ENCODE results near the gene RNASE7.
"Not testable (repeated sequence)": the region's sequence is repeated elsewhere in the genome, so short reads cannot be mapped to it uniquely, and the experiment has no call there.

RNASE7 gene

GRCh38 chr14:21033133-21033698 lies 8.9 kb upstream of the RNASE7 start:
- Histone ChIP-seq H3K9me3 (ENCODE audit: control insufficient read depth, low read length) (no peaks in the 10 kb centered on the region), H3K36me3 (ENCODE audit: control insufficient read depth, insufficient read depth, low read length) (no peaks in the 10 kb centered on the region)

GRCh38 chr14:21034707-21035106 lies 7.5 kb upstream of the RNASE7 start, which contains the start of gene RNASE13:
Gene RNASE13 (minus strand): TSS chr14:21034807. CDS start chr14:21034288, 519 bp downstream.
- Histone ChIP-seq H3K36me3 (ENCODE audit: control insufficient read depth, insufficient read depth, low read length) (no peaks in the 10 kb centered on the region), H3K4me1 (ENCODE audit: control insufficient read depth, insufficient read depth, low read length) (peaks cover 4% of the 10 kb centered on the region), H3K27me3 (ENCODE audit: control insufficient read depth, insufficient read depth, low read length, poor library complexity, severe bottlenecking) (no peaks in the 10 kb centered on the region), H3K4me3 (ENCODE audit: insufficient read depth, low read depth, low read length) (no peak within 1 kb of the TSS), H3K27ac (ENCODE audit: insufficient read depth, low read depth, low read length, poor library complexity, severe bottlenecking) (no peak within 1 kb of the TSS), H3K9me3 (ENCODE audit: control insufficient read depth, low read length) (no peaks in the 10 kb centered on the region)
- WGBS, 2 experiments: 87 to 90% methylated on average over 5 of the region's 5 CpGs

More at GRCh38 chr14:21033133-21033698, 8.9 kb upstream of the RNASE7 start:
- no peaks in the 10 kb centered on the region for H3K27me3 ChIP-seq (ENCODE audit: control insufficient read depth, insufficient read depth, low read length, poor library complexity, severe bottlenecking)
- H3K4me3 ChIP-seq (ENCODE audit: insufficient read depth, low read depth, low read length): no peak overlapping the region
- 91 to 96% methylated on average over 4 of the region's 4 CpGs for WGBS, 2 experiments
- no peaks in the 10 kb centered on the region for H3K4me1 ChIP-seq (ENCODE audit: control insufficient read depth, insufficient read depth, low read length)
- H3K27ac ChIP-seq (ENCODE audit: insufficient read depth, low read depth, low read length, poor library complexity, severe bottlenecking): no peak overlapping the region

GRCh38 chr14:21036751-21037150 lies 5.4 kb upstream of the RNASE7 start:
- Histone ChIP-seq H3K9me3 (ENCODE audit: control insufficient read depth, low read length) (no peaks in the 10 kb centered on the region), H3K4me3 (ENCODE audit: insufficient read depth, low read depth, low read length) (no peak overlapping the region), H3K27me3 (ENCODE audit: control insufficient read depth, insufficient read depth, low read length, poor library complexity, severe bottlenecking) (no peaks in the 10 kb centered on the region), H3K27ac (ENCODE audit: insufficient read depth, low read depth, low read length, poor library complexity, severe bottlenecking) (no peak overlapping the region), H3K4me1 (ENCODE audit: control insufficient read depth, insufficient read depth, low read length) (peaks cover 6% of the 10 kb centered on the region), H3K36me3 (ENCODE audit: control insufficient read depth, insufficient read depth, low read length) (no peaks in the 10 kb centered on the region)
- WGBS, 2 experiments: 93 to 95% methylated on average over 7 of the region's 7 CpGs

GRCh38 chr14:21037156-21037555 lies 5.0 kb upstream of the RNASE7 start:
- H3K27ac ChIP-seq (ENCODE audit: insufficient read depth, low read depth, low read length, poor library complexity, severe bottlenecking): no peak overlapping the region
- WGBS, 2 experiments: 88 to 96% methylated on average over 3 of the region's 3 CpGs
- no peak overlapping the region for H3K4me3 ChIP-seq (ENCODE audit: insufficient read depth, low read depth, low read length)
- no peaks in the 10 kb centered on the region for H3K36me3 ChIP-seq (ENCODE audit: control insufficient read depth, insufficient read depth, low read length)
- H3K4me1 ChIP-seq (ENCODE audit: control insufficient read depth, insufficient read depth, low read length): peaks cover 6% of the 10 kb centered on the region
- H3K27me3 ChIP-seq (ENCODE audit: control insufficient read depth, insufficient read depth, low read length, poor library complexity, severe bottlenecking): no peaks in the 10 kb centered on the region
- H3K9me3 ChIP-seq (ENCODE audit: control insufficient read depth, low read length): no peaks in the 10 kb centered on the region

GRCh38 chr14:21038441-21039422 lies 3.4 kb upstream of the RNASE7 start:
- no peaks in the 10 kb centered on the region for H3K36me3 ChIP-seq (ENCODE audit: control insufficient read depth, insufficient read depth, low read length)
- no peaks in the 10 kb centered on the region for H3K27me3 ChIP-seq (ENCODE audit: control insufficient read depth, insufficient read depth, low read length, poor library complexity, severe bottlenecking)
- H3K9me3 ChIP-seq (ENCODE audit: control insufficient read depth, low read length): no peaks in the 10 kb centered on the region
- WGBS, 2 experiments: 52 to 53% methylated on average over 7 to 10 of the region's 10 CpGs
- H3K27ac ChIP-seq (ENCODE audit: insufficient read depth, low read depth, low read length, poor library complexity, severe bottlenecking): no peak overlapping the region
- peaks cover 6% of the 10 kb centered on the region for H3K4me1 ChIP-seq (ENCODE audit: control insufficient read depth, insufficient read depth, low read length)
- H3K4me3 ChIP-seq (ENCODE audit: insufficient read depth, low read depth, low read length): no peak overlapping the region

GRCh38 chr14:21039585-21040369 lies 2.4 kb upstream of the RNASE7 start:
- no peak overlapping the region for H3K27ac ChIP-seq (ENCODE audit: insufficient read depth, low read depth, low read length, poor library complexity, severe bottlenecking)

GRCh38 chr14:21040370-21040925 lies 1.7 kb upstream of the RNASE7 start:
- Histone ChIP-seq H3K9me3 (ENCODE audit: control insufficient read depth, low read length) (no peaks in the 10 kb centered on the region), H3K4me1 (ENCODE audit: control insufficient read depth, insufficient read depth, low read length) (peaks cover 6% of the 10 kb centered on the region), H3K27ac (ENCODE audit: insufficient read depth, low read depth, low read length, poor library complexity, severe bottlenecking) (no peak overlapping the region), H3K36me3 (ENCODE audit: control insufficient read depth, insufficient read depth, low read length) (no peaks in the 10 kb centered on the region), H3K27me3 (ENCODE audit: control insufficient read depth, insufficient read depth, low read length, poor library complexity, severe bottlenecking) (peaks cover 5% of the 10 kb centered on the region), H3K4me3 (ENCODE audit: insufficient read depth, low read depth, low read length) (no peak overlapping the region)
- 80 to 81% methylated on average over 8 of the region's 8 CpGs for WGBS, 2 experiments

More at GRCh38 chr14:21039585-21040369, 2.4 kb upstream of the RNASE7 start:
- Histone ChIP-seq H3K4me3 (ENCODE audit: insufficient read depth, low read depth, low read length) (no peak overlapping the region), H3K36me3 (ENCODE audit: control insufficient read depth, insufficient read depth, low read length) (no peaks in the 10 kb centered on the region), H3K4me1 (ENCODE audit: control insufficient read depth, insufficient read depth, low read length) (peaks cover 6% of the 10 kb centered on the region), H3K9me3 (ENCODE audit: control insufficient read depth, low read length) (no peaks in the 10 kb centered on the region), H3K27me3 (ENCODE audit: control insufficient read depth, insufficient read depth, low read length, poor library complexity, severe bottlenecking) (no peaks in the 10 kb centered on the region)
- 69 to 70% methylated on average over 6 to 8 of the region's 8 CpGs for WGBS, 2 experiments

- not testable (repeated sequence) for H3K27ac ChIP-seq (ENCODE audit: insufficient read depth, low read depth, low read length, poor library complexity, severe bottlenecking); H3K4me3 ChIP-seq (ENCODE audit: insufficient read depth, low read depth, low read length); H3K27me3 ChIP-seq (ENCODE audit: control insufficient read depth, insufficient read depth, low read length, poor library complexity, severe bottlenecking); H3K36me3 ChIP-seq (ENCODE audit: control insufficient read depth, insufficient read depth, low read length); H3K4me1 ChIP-seq (ENCODE audit: control insufficient read depth, insufficient read depth, low read length); H3K9me3 ChIP-seq (ENCODE audit: control insufficient read depth, low read length)
- 85 to 88% methylated on average over 3 of the region's 3 CpGs for WGBS, 2 experiments
These were observed 1.2 kb upstream of the RNASE7 start for GRCh38 chr14:21040941-21041340.

- Histone ChIP-seq H3K27ac (ENCODE audit: insufficient read depth, low read depth, low read length, poor library complexity, severe bottlenecking) (no peak overlapping the region), H3K36me3 (ENCODE audit: control insufficient read depth, insufficient read depth, low read length) (no peaks in the 10 kb centered on the region), H3K4me3 (ENCODE audit: insufficient read depth, low read depth, low read length) (no peak overlapping the region), H3K4me1 (ENCODE audit: control insufficient read depth, insufficient read depth, low read length) (peaks cover 6% of the 10 kb centered on the region), H3K9me3 (ENCODE audit: control insufficient read depth, low read length) (no peaks in the 10 kb centered on the region), H3K27me3 (ENCODE audit: control insufficient read depth, insufficient read depth, low read length, poor library complexity, severe bottlenecking) (peaks cover 5% of the 10 kb centered on the region)
- WGBS, 2 experiments: 84 to 87% methylated on average over 8 of the region's 8 CpGs
These were observed 756 bp downstream of the RNASE7 start for GRCh38 chr14:21042918-21043317.
